HL-60 (cell line): ENCODE results near the gene RCOR2.

Experiments
- CTCF ChIP-seq: IDR thresholded peaks from one replicate; pipeline ENCODE4 v1.5.1; 2011; ENCODE audit warnings: low read length, control low read depth, inconsistent platforms; ENCODE audit not compliant: insufficient read depth
- POLR2AphosphoS5 ChIP-seq: IDR thresholded peaks from 2 replicates; pipeline ENCODE4 v1.6.1; 2012; ENCODE audit warnings: low read depth

- TF ChIP-seq CTCF (no peak), POLR2AphosphoS5 (no peak)
Measured at GRCh38 chr11:63903884-63904283, 13.1 kb downstream of the RCOR2 start.
